Measurements from ENCODE around the gene CSNK1E. TPM values are rescaled to one million over a fixed set of nuclear protein-coding genes. Genes with fewer than 3 reads are reported as not detected.
"Not testable (repeated sequence)": the region's sequence is repeated elsewhere in the genome, so short reads cannot be mapped to it uniquely, and the experiment has no call there.

CSNK1E gene
- total and polyA plus RNA-seq, 9 of the 15 experiments (the other 6 are each of a cell fraction or from before 2014, with no cell fraction given), result 2.7 to 70.0 (median 41.3) TPM

- H3K4me2 ChIP-seq (ENCODE audit: insufficient read depth, low read length); ATAC-seq; H3K79me2 ChIP-seq (ENCODE audit: control insufficient read depth, insufficient read depth, low read length); H3K9ac ChIP-seq (ENCODE audit: insufficient read depth in 1 of 2, low read depth in 2 of 2, low read length in 2 of 2); H3K27me3 ChIP-seq (ENCODE audit: control insufficient read depth in 2 of 2, insufficient read depth in 2 of 2, low read length in 2 of 2); H3K9me1 ChIP-seq (ENCODE audit: control insufficient read depth, insufficient read depth, low read length); H2AFZ ChIP-seq (ENCODE audit: low read depth, low read length); H3K27ac ChIP-seq (ENCODE audit: extremely low read depth, low read depth, low read length); H3K9me3 ChIP-seq (replicated peaks; ENCODE audit: control insufficient read depth, insufficient read depth, low read depth, low read length); DNase-seq (ENCODE audit: extremely low read depth in 1 of 4, low spot score in 3 of 4); CTCF ChIA-PET (ENCODE audit: low intra/inter-chr PET ratio); H3K4me3 ChIP-seq; FAIRE-seq; H3K4me1 ChIP-seq (replicated peaks in 1 of 2; ENCODE audit: control insufficient read depth in 2 of 2, insufficient read depth in 2 of 2, low read length in 2 of 2); H4K20me1 ChIP-seq (replicated peaks; ENCODE audit: control insufficient read depth, insufficient read depth, low read length); H3K36me3 ChIP-seq (ENCODE audit: control insufficient read depth, insufficient read depth, low read length); BruUV-seq (replicated peaks): not testable (repeated sequence)
- POLR2A ChIA-PET, result interaction anchor here (0.8 kb wide), 1 partner anchor 11 kb away, joined by 3 read pairs; no protein-coding TSS in a partner anchor
- WGBS (ENCODE audit: insufficient coverage, low coverage, missing lambda C conversion rate), result 76% methylated on average over 7 of the region's 10 CpGs
- peak; percentile 97 for TF ChIP-seq ZBTB33 (CRISPR knock-in tag; IDR thresholded peaks at IDR 0.05)
- in situ Hi-C loops (cut with MboI), result loop anchor here (10.0 kb wide), 1 partner anchor 293 kb away; no protein-coding TSS in a partner anchor
- intact Hi-C loops (cut with micrococcal nuclease), result loop anchor here (10.0 kb wide), 2 partner anchors 93 to 303 kb away; partner anchors contain the start of gene PICK1
Observed at GRCh38 chr22:38357971-38358370, 40.7 kb upstream of the CSNK1E start.

- intact Hi-C loops (cut with micrococcal nuclease) (loop anchor here (10.0 kb wide), 2 partner anchors 90 to 300 kb away; partner anchors contain the start of gene PICK1), in situ Hi-C loops (cut with MboI) (loop anchor here (10.0 kb wide), 1 partner anchor 290 kb away; no protein-coding TSS in a partner anchor)
- Histone ChIP-seq H3K27me3 (ENCODE audit: control insufficient read depth in 2 of 2, insufficient read depth in 2 of 2, low read length in 2 of 2) (no peaks in the 10 kb centered on the region), H4K20me1 (replicated peaks; ENCODE audit: control insufficient read depth, insufficient read depth, low read length) (no peaks in the 10 kb centered on the region), H3K9ac (ENCODE audit: insufficient read depth in 1 of 2, low read depth in 2 of 2, low read length in 2 of 2) (no peak overlapping the region), H3K27ac (ENCODE audit: extremely low read depth, low read depth, low read length) (no peak overlapping the region), H3K4me2 (ENCODE audit: insufficient read depth, low read length) (no peak overlapping the region), H3K9me1 (ENCODE audit: control insufficient read depth, insufficient read depth, low read length) (no peaks in the 10 kb centered on the region), H3K79me2 (ENCODE audit: control insufficient read depth, insufficient read depth, low read length) (no peaks in the 10 kb centered on the region), H3K9me3 (replicated peaks; ENCODE audit: control insufficient read depth, insufficient read depth, low read depth, low read length) (no peaks in the 10 kb centered on the region), H3K4me3 (no peak overlapping the region), H3K4me1 (replicated peaks in 1 of 2; ENCODE audit: control insufficient read depth in 2 of 2, insufficient read depth in 2 of 2, low read length in 2 of 2) (peaks cover 0 to 15% of the 10 kb centered on the region in 2 experiments; a peak in 2 of 5 replicates), H2AFZ (ENCODE audit: low read depth, low read length) (no peak overlapping the region), H3K36me3 (ENCODE audit: control insufficient read depth, insufficient read depth, low read length) (0 out of 3 replicates have a peak, but pooled peaks cover 4% of the 10 kb centered on the region)
- no TSS peak for BruUV-seq (replicated peaks)
- FAIRE-seq (no peak), ATAC-seq (no peak), DNase-seq (ENCODE audit: extremely low read depth in 1 of 4, low spot score in 3 of 4) (no peak)
- 94% methylated on average over 9 of the region's 14 CpGs for WGBS (ENCODE audit: insufficient coverage, low coverage, missing lambda C conversion rate)
- CTCF ChIA-PET (ENCODE audit: low intra/inter-chr PET ratio), result no interaction called here
- POLR2A ChIA-PET, result interaction anchor here (1.0 kb wide), 1 partner anchor 9 kb away, joined by 3 read pairs; no protein-coding TSS in a partner anchor
- TF ChIP-seq IRF1 (CRISPR knock-in tag; IDR thresholded peaks at IDR 0.05; ENCODE audit: borderline replicate concordance) (no peak), THAP12 (CRISPR knock-in tag; IDR thresholded peaks at IDR 0.05) (no peak), THRA (IDR thresholded peaks at IDR 0.05) (no peak), TEAD2 (tag; IDR thresholded peaks at IDR 0.05) (no peak), ATF2 (CRISPR knock-in tag; IDR thresholded peaks at IDR 0.05) (no peak)
Observed at GRCh38 chr22:38355275-38355674, 38.0 kb upstream of the CSNK1E start.
